ENCODE results near the gene HES1. TPM values are rescaled to one million over a fixed set of nuclear protein-coding genes. Genes with fewer than 3 reads are reported as not detected.

Gene HES1
- total and polyA plus RNA-seq, 9 of the 15 experiments (the other 6 are each of a cell fraction or from before 2014, with no cell fraction given), result 3.4 to 37.0 (median 19.3) TPM

DNA sequence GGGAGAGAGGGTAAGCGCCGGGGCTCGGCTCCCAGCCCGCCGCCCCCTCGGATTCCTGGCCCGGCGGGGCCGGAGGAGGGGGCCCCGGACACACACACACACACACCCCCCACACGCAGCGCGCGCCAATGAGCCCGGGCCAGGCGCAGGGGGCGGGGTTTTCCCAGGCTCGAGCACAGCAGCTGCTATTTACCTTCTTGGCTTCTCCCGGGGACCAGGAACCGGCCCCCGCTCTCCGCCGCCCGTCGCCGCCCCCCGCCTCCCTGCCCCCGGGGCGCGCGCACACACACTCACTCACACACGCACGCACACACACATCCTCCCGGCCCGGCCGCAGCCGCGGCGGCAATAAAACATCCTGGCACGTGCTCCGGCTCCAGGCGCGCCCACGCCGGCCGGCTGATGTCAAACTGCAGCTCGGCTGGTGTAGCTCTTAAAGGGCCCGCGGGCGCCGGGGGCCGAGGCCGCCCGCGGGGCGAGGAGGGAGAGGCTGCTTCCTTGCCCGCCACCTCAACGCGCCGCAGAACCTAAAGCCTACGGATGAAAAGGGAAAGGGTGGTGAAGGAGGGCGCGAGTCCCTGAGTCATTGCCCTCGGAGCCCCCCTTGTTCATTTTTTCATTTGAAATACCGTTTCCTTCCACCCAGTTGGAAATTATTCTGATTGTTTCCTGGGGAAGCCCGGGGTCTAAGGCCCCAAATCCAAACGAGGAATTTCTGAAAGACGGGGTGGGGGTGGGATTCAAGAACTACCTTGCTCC lies 1.0 kb upstream of the HES1 start (continued):
- TF ChIP-seq, protein P1, sequence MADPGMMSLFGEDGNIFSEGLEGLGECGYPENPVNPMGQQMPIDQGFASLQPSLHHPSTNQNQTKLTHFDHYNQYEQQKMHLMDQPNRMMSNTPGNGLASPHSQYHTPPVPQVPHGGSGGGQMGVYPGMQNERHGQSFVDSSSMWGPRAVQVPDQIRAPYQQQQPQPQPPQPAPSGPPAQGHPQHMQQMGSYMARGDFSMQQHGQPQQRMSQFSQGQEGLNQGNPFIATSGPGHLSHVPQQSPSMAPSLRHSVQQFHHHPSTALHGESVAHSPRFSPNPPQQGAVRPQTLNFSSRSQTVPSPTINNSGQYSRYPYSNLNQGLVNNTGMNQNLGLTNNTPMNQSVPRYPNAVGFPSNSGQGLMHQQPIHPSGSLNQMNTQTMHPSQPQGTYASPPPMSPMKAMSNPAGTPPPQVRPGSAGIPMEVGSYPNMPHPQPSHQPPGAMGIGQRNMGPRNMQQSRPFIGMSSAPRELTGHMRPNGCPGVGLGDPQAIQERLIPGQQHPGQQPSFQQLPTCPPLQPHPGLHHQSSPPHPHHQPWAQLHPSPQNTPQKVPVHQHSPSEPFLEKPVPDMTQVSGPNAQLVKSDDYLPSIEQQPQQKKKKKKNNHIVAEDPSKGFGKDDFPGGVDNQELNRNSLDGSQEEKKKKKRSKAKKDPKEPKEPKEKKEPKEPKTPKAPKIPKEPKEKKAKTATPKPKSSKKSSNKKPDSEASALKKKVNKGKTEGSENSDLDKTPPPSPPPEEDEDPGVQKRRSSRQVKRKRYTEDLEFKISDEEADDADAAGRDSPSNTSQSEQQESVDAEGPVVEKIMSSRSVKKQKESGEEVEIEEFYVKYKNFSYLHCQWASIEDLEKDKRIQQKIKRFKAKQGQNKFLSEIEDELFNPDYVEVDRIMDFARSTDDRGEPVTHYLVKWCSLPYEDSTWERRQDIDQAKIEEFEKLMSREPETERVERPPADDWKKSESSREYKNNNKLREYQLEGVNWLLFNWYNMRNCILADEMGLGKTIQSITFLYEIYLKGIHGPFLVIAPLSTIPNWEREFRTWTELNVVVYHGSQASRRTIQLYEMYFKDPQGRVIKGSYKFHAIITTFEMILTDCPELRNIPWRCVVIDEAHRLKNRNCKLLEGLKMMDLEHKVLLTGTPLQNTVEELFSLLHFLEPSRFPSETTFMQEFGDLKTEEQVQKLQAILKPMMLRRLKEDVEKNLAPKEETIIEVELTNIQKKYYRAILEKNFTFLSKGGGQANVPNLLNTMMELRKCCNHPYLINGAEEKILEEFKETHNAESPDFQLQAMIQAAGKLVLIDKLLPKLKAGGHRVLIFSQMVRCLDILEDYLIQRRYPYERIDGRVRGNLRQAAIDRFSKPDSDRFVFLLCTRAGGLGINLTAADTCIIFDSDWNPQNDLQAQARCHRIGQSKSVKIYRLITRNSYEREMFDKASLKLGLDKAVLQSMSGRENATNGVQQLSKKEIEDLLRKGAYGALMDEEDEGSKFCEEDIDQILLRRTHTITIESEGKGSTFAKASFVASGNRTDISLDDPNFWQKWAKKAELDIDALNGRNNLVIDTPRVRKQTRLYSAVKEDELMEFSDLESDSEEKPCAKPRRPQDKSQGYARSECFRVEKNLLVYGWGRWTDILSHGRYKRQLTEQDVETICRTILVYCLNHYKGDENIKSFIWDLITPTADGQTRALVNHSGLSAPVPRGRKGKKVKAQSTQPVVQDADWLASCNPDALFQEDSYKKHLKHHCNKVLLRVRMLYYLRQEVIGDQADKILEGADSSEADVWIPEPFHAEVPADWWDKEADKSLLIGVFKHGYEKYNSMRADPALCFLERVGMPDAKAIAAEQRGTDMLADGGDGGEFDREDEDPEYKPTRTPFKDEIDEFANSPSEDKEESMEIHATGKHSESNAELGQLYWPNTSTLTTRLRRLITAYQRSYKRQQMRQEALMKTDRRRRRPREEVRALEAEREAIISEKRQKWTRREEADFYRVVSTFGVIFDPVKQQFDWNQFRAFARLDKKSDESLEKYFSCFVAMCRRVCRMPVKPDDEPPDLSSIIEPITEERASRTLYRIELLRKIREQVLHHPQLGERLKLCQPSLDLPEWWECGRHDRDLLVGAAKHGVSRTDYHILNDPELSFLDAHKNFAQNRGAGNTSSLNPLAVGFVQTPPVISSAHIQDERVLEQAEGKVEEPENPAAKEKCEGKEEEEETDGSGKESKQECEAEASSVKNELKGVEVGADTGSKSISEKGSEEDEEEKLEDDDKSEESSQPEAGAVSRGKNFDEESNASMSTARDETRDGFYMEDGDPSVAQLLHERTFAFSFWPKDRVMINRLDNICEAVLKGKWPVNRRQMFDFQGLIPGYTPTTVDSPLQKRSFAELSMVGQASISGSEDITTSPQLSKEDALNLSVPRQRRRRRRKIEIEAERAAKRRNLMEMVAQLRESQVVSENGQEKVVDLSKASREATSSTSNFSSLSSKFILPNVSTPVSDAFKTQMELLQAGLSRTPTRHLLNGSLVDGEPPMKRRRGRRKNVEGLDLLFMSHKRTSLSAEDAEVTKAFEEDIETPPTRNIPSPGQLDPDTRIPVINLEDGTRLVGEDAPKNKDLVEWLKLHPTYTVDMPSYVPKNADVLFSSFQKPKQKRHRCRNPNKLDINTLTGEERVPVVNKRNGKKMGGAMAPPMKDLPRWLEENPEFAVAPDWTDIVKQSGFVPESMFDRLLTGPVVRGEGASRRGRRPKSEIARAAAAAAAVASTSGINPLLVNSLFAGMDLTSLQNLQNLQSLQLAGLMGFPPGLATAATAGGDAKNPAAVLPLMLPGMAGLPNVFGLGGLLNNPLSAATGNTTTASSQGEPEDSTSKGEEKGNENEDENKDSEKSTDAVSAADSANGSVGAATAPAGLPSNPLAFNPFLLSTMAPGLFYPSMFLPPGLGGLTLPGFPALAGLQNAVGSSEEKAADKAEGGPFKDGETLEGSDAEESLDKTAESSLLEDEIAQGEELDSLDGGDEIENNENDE (IDR thresholded peaks at IDR 0.05; ENCODE audit: low read depth, low read length), result no peak
- TF ChIP-seq, protein P2, sequence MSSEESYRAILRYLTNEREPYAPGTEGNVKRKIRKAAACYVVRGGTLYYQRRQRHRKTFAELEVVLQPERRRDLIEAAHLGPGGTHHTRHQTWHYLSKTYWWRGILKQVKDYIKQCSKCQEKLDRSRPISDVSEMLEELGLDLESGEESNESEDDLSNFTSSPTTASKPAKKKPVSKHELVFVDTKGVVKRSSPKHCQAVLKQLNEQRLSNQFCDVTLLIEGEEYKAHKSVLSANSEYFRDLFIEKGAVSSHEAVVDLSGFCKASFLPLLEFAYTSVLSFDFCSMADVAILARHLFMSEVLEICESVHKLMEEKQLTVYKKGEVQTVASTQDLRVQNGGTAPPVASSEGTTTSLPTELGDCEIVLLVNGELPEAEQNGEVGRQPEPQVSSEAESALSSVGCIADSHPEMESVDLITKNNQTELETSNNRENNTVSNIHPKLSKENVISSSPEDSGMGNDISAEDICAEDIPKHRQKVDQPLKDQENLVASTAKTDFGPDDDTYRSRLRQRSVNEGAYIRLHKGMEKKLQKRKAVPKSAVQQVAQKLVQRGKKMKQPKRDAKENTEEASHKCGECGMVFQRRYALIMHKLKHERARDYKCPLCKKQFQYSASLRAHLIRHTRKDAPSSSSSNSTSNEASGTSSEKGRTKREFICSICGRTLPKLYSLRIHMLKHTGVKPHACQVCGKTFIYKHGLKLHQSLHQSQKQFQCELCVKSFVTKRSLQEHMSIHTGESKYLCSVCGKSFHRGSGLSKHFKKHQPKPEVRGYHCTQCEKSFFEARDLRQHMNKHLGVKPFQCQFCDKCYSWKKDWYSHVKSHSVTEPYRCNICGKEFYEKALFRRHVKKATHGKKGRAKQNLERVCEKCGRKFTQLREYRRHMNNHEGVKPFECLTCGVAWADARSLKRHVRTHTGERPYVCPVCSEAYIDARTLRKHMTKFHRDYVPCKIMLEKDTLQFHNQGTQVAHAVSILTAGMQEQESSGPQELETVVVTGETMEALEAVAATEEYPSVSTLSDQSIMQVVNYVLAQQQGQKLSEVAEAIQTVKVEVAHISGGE (CRISPR knock-in tag; IDR thresholded peaks at IDR 0.05), result 0 out of 6 replicates have a peak, but pooled peaks of 1 of the 3 experiments have one; percentile 35
- TF ChIP-seq ZNF707 (CRISPR knock-in tag; conservative IDR thresholded peaks at IDR 0.05) (no peak), ZNF316 (IDR thresholded peaks at IDR 0.05) (no peak), GATAD2B (IDR thresholded peaks at IDR 0.05; ENCODE audit: borderline replicate concordance) (no peak), PTBP1 (IDR thresholded peaks at IDR 0.05; ENCODE audit: low read depth, low read length) (no peak), KHSRP (IDR thresholded peaks at IDR 0.05) (no peak), LARP7 (IDR thresholded peaks at IDR 0.05) (no peak), POLR2AphosphoS5 (IDR thresholded peaks at IDR 0.05; ENCODE audit: control insufficient read depth, insufficient read depth, low read depth, low read length) (peak; percentile 43)
- TF ChIP-seq, protein P3, sequence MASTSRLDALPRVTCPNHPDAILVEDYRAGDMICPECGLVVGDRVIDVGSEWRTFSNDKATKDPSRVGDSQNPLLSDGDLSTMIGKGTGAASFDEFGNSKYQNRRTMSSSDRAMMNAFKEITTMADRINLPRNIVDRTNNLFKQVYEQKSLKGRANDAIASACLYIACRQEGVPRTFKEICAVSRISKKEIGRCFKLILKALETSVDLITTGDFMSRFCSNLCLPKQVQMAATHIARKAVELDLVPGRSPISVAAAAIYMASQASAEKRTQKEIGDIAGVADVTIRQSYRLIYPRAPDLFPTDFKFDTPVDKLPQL (IDR thresholded peaks at IDR 0.05; ENCODE audit: extremely low read depth, insufficient read length), result no peak
